Gastrocnemius medialis (tissue), 4 donors: ENCODE data around the gene LRRC27. TPM values are rescaled to one million over a fixed set of nuclear protein-coding genes. Genes with fewer than 3 reads are reported as not detected.

Experiments
- ATAC-seq, 2 donors: fragments of 150-250 bp; one replicate each; pipeline ENCODE4 v1.9.1; 2016
- DNase-seq, 2 donors: peaks; one replicate each; pipeline ENCODE4 v3.0.0-alpha.2; 2019
- H3K27ac ChIP-seq, 4 donors: fragments of 200-600 bp; sonication (generic); 1 replicate in 1 of 4; 2 replicates in 3 of 4; pipeline ENCODE4 v1.5.1; 2016 to 2018; ENCODE audit warnings: mild to moderate bottlenecking in 2 of 4, moderate library complexity in 1 of 4
- H3K27me3 ChIP-seq, 3 donors: fragments of 200-600 bp; sonication (generic) in 2 of 3; 1 replicate in 1 of 3; 2 replicates in 2 of 3; pipeline versions ENCODE4 v1.5.1 to v1.6.0; 2016 to 2019; ENCODE audit warnings: mild to moderate bottlenecking in 1 of 3, moderate library complexity in 1 of 3
- H3K36me3 ChIP-seq, 2 donors: fragments of 200-600 bp; sonication (generic) in 1 of 2; one replicate each; pipeline ENCODE4 v1.5.1; 2017 to 2018
- H3K4me1 ChIP-seq, 2 donors: fragments of 200-600 bp; sonication (generic) in 1 of 2; one replicate each; pipeline ENCODE4 v1.5.1; 2016 to 2017; ENCODE audit warnings: mild to moderate bottlenecking in 2 of 2
- H3K4me3 ChIP-seq, 4 donors: fragments of 200-600 bp; sonication (generic) in 3 of 4; 1 replicate in 1 of 4; 2 replicates in 3 of 4; pipeline ENCODE4 v1.5.1; 2016 to 2019; ENCODE audit warnings: mild to moderate bottlenecking in 2 of 4
- H3K9me3 ChIP-seq, 3 donors: fragments of 200-600 bp; sonication (generic) in 2 of 3; 1 replicate in 1 of 3; 2 replicates in 2 of 3; pipeline ENCODE4 v1.5.1; 2016 to 2019
- POLR2A ChIP-seq, 2 donors: fragments of 450-650 bp; IDR thresholded peaks; one replicate each; pipeline ENCODE4 v1.6.1; 2017; ENCODE audit warnings: antibody characterized with exemption in 2 of 2, mild to moderate bottlenecking in 2 of 2, moderate library complexity in 2 of 2
- in situ Hi-C, 4 donors: fragments of 200-750 bp; cut with MboI; loops; one replicate each; pipeline versions ENCODE4 v1.15.0 to v1.8.0; 2017; ENCODE audit warnings: low sequenced_read_pairs in 4 of 4
- intact Hi-C: fragments of 100-400 bp; cut with DNase I; formaldehyde crosslinking; loops from one replicate; pipeline ENCODE4 v1.15.1; 2023; ENCODE audit warnings: low total_unique reads
- total RNA-seq, 4 donors: library from RNA; depleted of rRNA; stranded (reverse); fragments of >200 nt; gene quantifications; one replicate each; pipeline versions ENCODE4 v1.1.0 to v1.2.3, GENCODE V29; 2016
- TF ChIP-seq, protein P1 (sequence below), 5 experiments: fragments of 450-650 bp in 3 of 5; fragments of 200-600 bp in 2 of 5; sonication (generic) in 2 of 5; IDR thresholded peaks in 4 of 5; conservative IDR thresholded peaks in 1 of 5; 1 replicate in 4 of 5; 2 replicates in 1 of 5; pipeline ENCODE4 v1.5.1; 2016 to 2019; ENCODE audit warnings: antibody characterized with exemption in 5 of 5, mild to moderate bottlenecking in 3 of 5, moderate library complexity in 3 of 5

LRRC27 gene
- total RNA-seq, 4 donors from 2014 or later = 1.0 to 7.0 (median 4.1) TPM

DNA sequence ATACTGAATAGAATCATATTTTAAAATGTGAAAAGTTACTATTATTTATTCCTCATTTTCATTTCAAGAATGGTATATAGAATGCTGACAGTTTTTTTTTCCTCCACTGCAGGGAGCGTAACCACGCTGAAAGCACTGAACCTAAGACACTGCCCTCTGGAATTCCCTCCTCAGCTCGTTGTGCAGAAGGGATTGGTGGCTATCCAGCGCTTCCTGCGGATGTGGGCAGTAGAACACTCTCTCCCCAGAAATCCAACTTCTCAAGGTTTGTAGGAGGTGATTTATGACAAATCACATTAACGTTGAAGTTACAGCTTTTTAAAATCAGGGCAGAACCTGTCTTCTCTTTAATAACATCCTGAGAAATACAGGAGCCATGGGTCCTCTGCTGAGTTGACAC lies 12.4 kb downstream of the LRRC27 start:
- ATAC-seq = no peak
- Histone ChIP-seq H3K4me3 (no peak overlapping the region), H3K36me3 (peaks cover 0 to 8% of the 10 kb centered on the region in 2 donors), H3K27ac (no peak overlapping the region), H3K4me1 (no peaks in the 10 kb centered on the region), H3K9me3 (no peaks in the 10 kb centered on the region), H3K27me3 (no peaks in the 10 kb centered on the region)
- DNase-seq = no peak
- TF ChIP-seq, protein P1, sequence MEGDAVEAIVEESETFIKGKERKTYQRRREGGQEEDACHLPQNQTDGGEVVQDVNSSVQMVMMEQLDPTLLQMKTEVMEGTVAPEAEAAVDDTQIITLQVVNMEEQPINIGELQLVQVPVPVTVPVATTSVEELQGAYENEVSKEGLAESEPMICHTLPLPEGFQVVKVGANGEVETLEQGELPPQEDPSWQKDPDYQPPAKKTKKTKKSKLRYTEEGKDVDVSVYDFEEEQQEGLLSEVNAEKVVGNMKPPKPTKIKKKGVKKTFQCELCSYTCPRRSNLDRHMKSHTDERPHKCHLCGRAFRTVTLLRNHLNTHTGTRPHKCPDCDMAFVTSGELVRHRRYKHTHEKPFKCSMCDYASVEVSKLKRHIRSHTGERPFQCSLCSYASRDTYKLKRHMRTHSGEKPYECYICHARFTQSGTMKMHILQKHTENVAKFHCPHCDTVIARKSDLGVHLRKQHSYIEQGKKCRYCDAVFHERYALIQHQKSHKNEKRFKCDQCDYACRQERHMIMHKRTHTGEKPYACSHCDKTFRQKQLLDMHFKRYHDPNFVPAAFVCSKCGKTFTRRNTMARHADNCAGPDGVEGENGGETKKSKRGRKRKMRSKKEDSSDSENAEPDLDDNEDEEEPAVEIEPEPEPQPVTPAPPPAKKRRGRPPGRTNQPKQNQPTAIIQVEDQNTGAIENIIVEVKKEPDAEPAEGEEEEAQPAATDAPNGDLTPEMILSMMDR (IDR thresholded peaks at IDR 0.05 in 4 of 5, conservative IDR thresholded peaks at IDR 0.05 in 1 of 5) = no peak
- TF ChIP-seq POLR2A (IDR thresholded peaks at IDR 0.05) = no peak
- in situ Hi-C loops (loop anchor here in 3 of 4 donors (10.0 kb wide), 1 partner anchor 120 kb away; no protein-coding TSS in a partner anchor), intact Hi-C loops (no loop called here)

DNA sequence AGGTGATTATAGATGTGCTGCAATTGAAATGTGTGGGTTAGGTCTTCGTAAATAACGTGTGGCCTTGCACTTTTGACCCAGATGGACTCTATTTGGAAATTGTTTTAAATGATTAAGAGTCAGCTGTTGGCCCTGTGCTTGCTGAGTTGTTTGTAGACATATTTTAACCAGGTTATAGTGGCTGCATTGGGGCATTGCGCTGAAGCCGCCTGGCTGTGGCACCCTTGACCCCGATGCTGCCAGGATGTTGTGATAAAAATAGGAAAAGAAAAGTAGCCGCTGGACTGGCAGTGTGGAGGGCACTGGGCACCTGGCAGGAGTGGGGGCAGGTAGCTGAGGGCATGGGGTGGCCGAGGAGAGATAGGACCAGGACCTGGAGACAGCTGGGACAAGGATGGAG lies 13.4 kb downstream of the LRRC27 start:
- TF ChIP-seq, protein P1 (IDR thresholded peaks at IDR 0.05 in 4 of 5, conservative IDR thresholded peaks at IDR 0.05 in 1 of 5) = no peak
- no peak for TF ChIP-seq POLR2A (IDR thresholded peaks at IDR 0.05)
- Histone ChIP-seq H3K4me1 (no peaks in the 10 kb centered on the region), H3K36me3 (peaks cover 0 to 8% of the 10 kb centered on the region in 2 donors), H3K9me3 (no peaks in the 10 kb centered on the region), H3K27ac (no peak overlapping the region), H3K27me3 (no peaks in the 10 kb centered on the region), H3K4me3 (no peak overlapping the region)
- in situ Hi-C loops = loop anchor here (5.0 to 10.0 kb wide), 2 partner anchors 118 to 121 kb away; no protein-coding TSS in a partner anchor
- ATAC-seq (no peak), DNase-seq (no peak)
- intact Hi-C loops = no loop called here

DNA sequence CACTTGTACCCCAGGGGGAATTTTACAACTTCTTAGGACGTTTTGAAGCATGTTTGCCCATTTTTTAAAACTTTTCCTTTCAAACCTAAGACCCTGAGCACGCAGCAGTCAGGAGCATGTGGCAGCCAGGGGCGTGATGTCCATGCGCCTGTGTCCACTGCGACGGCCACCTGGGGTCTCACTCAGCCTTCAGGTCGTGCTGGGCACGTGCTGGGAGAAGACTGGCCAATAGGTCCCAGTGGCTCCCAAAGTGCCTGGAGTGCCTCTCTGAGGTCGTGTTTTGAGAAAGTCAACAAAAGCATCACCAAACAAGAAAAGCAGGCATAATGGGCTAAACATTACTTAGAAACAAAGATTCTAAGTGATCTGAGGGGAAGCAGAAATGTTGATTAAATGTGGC lies 14.8 kb downstream of the LRRC27 start:
- Histone ChIP-seq H3K27ac (no peak overlapping the region), H3K27me3 (no peaks in the 10 kb centered on the region), H3K4me1 (no peaks in the 10 kb centered on the region), H3K4me3 (no peak overlapping the region), H3K9me3 (no peaks in the 10 kb centered on the region), H3K36me3 (peaks cover 0 to 8% of the 10 kb centered on the region in 2 donors)
- in situ Hi-C loops = loop anchor here (5.0 to 10.0 kb wide), 2 partner anchors 120 to 122 kb away; no protein-coding TSS in a partner anchor
- TF ChIP-seq POLR2A (IDR thresholded peaks at IDR 0.05) = no peak
- intact Hi-C loops = no loop called here
- no peak for ATAC-seq
- no peak for DNase-seq

DNA sequence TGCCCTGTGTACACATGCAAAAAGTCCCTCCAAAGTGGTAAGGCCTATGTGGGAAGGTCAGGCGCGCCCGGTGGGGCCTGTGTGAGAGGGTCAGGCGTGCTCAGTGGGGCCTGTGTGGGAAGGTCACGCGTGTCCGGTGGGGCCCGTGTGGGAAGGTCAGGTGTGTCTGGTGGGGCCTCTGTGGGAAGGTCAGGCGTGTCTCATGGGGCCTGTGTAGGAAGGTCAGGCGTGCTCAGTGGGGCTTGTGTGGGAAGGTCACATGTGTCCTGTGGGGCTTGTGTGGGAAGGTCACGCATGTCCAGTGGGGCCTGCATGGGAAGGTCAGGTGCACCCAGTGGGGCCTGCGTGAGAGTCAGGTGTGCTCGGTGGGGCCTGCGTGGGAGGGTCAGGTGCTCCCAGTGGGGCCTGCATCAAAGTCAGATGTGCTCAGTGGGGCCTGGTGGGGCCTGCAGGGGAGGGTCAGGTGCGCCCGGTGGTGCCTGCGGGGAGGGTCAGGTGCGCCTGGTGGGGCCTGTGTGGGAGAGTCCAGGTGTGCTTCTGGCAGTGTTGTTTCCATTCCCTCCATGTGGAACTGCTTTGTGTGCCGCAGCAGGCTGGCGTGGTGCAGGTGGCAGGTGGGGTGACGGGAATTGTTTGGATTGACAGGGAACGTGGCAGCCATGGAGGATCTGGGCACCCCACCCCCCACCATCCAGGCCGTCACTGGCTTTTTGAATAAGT lies 15.4 kb downstream of the LRRC27 start:
- DNase-seq (no peak), ATAC-seq (no peak)
- intact Hi-C loops (no loop called here), in situ Hi-C loops (loop anchor here (5.0 to 10.0 kb wide), 2 partner anchors 120 to 123 kb away; no protein-coding TSS in a partner anchor)
- H3K36me3 ChIP-seq = peaks cover 0 to 8% of the 10 kb centered on the region in 2 donors
- no peak overlapping the region for H3K4me3 ChIP-seq
- no peaks in the 10 kb centered on the region for H3K27me3 ChIP-seq
- no peak overlapping the region for H3K27ac ChIP-seq
- no peaks in the 10 kb centered on the region for H3K4me1 ChIP-seq
- TF ChIP-seq, protein P1 (IDR thresholded peaks at IDR 0.05 in 4 of 5, conservative IDR thresholded peaks at IDR 0.05 in 1 of 5) = no peak
- no peak for TF ChIP-seq POLR2A (IDR thresholded peaks at IDR 0.05)
- no peaks in the 10 kb centered on the region for H3K9me3 ChIP-seq

DNA sequence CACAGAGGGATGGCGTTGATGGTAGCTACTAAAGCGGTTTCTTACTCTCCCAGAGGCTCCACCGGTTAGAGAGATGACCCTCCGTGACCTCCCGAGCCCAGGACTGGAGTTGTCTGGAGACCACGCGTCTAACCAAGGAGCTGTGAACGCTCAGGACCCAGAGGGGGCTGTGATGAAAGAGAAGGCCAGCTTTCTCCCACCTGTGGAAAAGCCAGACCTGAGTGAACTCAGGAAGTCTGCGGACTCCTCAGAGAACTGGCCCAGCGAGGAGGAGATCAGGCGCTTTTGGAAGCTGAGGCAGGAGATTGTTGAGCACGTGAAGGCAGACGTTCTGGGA lies 15.9 kb downstream of the LRRC27 start:
- Histone ChIP-seq H3K4me1 (no peaks in the 10 kb centered on the region), H3K9me3 (no peaks in the 10 kb centered on the region), H3K27ac (no peak overlapping the region), H3K4me3 (no peak overlapping the region), H3K36me3 (peaks cover 0 to 8% of the 10 kb centered on the region in 2 donors), H3K27me3 (no peaks in the 10 kb centered on the region)
- intact Hi-C loops (no loop called here), in situ Hi-C loops (loop anchor here (5.0 to 10.0 kb wide), 2 partner anchors 121 to 123 kb away; no protein-coding TSS in a partner anchor)
- DNase-seq (no peak), ATAC-seq (no peak)
- TF ChIP-seq, protein P1 (IDR thresholded peaks at IDR 0.05 in 4 of 5, conservative IDR thresholded peaks at IDR 0.05 in 1 of 5) = no peak
- TF ChIP-seq POLR2A (IDR thresholded peaks at IDR 0.05) = no peak
